ENCODE data around the gene FRMD7. TPM values are rescaled to one million over a fixed set of nuclear protein-coding genes. Genes with fewer than 3 reads are reported as not detected.

The FRMD7 gene
- total RNA-seq, 4 donors from 2014 or later: not detected

DNA sequence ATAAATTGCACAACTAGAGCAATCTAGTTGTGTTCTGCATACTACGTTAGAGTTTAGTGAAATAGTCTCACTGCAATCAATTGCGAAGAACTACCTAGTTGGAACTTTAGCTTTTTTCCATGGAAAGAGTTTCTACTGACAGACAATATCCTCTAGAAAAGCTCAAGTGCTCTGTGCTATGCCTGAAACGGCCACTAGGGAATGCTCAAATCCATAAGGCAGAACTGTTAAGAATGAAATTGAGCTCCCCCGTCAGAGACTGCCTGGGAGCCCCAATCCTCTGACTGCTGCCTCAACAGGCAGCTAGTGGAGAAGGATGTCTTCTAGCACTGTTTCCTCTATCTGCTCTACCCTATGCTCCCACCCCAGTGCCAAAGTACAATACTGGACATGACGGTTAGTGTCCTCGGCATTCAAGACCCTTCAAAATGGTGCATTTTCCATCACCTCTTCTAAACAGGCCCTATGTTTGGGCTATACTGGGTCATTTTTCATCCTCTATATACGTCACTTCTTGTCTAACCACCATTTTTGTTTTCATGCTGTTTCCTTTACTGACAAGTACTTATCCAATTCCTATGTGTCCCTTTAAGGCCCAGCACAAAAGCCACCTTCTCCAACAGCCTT, 35.3 kb downstream of the FRMD7 start:
- Histone ChIP-seq H3K9me3 (no peaks in the 10 kb centered on the region), H3K27ac (replicated peaks in 1 of 4) (no peak overlapping the region), H3K27me3 (peaks cover 0 to 6% (median 0%) of the 10 kb centered on the region in 4 donors), H3K4me1 (no peaks in the 10 kb centered on the region), H3K36me3 (no peaks in the 10 kb centered on the region), H3K4me3 (no peak overlapping the region)
- WGBS: 44% methylated on average over 7 of the region's 7 CpGs
- no peak for DNase-seq (ENCODE audit: extremely low spot score)
- intact Hi-C loops (cut with DNase I): loop anchor here (5.0 kb wide), 2 partner anchors 125 to 540 kb away; partner anchors contain the start of gene RAP2C
- TF ChIP-seq EP300 (IDR thresholded peaks at IDR 0.05): no peak
- TF ChIP-seq, protein P1, sequence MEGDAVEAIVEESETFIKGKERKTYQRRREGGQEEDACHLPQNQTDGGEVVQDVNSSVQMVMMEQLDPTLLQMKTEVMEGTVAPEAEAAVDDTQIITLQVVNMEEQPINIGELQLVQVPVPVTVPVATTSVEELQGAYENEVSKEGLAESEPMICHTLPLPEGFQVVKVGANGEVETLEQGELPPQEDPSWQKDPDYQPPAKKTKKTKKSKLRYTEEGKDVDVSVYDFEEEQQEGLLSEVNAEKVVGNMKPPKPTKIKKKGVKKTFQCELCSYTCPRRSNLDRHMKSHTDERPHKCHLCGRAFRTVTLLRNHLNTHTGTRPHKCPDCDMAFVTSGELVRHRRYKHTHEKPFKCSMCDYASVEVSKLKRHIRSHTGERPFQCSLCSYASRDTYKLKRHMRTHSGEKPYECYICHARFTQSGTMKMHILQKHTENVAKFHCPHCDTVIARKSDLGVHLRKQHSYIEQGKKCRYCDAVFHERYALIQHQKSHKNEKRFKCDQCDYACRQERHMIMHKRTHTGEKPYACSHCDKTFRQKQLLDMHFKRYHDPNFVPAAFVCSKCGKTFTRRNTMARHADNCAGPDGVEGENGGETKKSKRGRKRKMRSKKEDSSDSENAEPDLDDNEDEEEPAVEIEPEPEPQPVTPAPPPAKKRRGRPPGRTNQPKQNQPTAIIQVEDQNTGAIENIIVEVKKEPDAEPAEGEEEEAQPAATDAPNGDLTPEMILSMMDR (IDR thresholded peaks at IDR 0.05): peak; percentile 58 to 80 (median 58)

DNA sequence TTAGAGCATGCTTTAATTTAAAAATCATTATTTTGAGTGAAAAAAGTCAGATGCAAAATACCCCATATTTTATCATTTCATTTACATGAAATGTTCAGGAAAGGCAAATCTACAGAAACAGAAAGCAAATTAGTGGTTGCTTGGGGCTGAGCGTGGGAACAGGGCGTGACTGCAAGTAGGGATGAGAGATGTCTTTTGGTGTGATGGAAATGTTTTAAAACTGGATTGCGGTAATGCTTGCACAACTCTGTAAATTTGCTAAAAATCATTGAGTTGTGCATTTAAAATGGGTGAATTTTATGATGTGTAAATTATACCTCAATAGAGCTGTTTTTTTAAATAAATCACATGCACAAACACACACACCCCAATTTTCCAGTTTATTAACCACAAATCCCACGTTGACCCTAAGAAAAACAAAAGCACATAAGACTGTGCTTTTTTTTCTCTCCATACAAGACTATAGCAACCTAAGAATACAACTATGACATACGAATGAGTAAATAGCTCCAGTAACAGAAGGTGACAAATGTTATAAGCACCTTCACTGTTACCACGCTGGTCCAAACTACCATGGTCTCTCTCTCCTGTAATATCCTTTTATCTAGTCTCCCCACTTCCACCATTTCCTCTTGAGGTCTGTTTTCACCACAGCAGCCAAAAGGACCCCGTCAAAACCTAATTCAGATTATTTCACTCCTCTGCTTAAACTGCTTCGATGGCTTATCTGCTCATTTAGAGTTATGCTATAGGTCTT, 37.2 kb downstream of the FRMD7 start:
- TF ChIP-seq POLR2AphosphoS5 (IDR thresholded peaks at IDR 0.05): no peak
- TF ChIP-seq, protein P1 (IDR thresholded peaks at IDR 0.05): no peak
- no peak for TF ChIP-seq EP300 (IDR thresholded peaks at IDR 0.05)
- TF ChIP-seq POLR2A (IDR thresholded peaks at IDR 0.05; ENCODE audit: low read depth): no peak
- 63% methylated on average over 8 of the region's 8 CpGs for WGBS
- H3K36me3 ChIP-seq: no peaks in the 10 kb centered on the region
- no peaks in the 10 kb centered on the region for H3K27me3 ChIP-seq
- no peak overlapping the region for H3K27ac ChIP-seq (replicated peaks in 1 of 4)
- H3K4me1 ChIP-seq: no peaks in the 10 kb centered on the region
- intact Hi-C loops (cut with DNase I): loop anchor here (5.0 kb wide), 2 partner anchors 127 to 542 kb away; partner anchors contain the start of gene RAP2C
- no peak for DNase-seq (ENCODE audit: extremely low spot score)
- no peaks in the 10 kb centered on the region for H3K9me3 ChIP-seq
- no peak overlapping the region for H3K4me3 ChIP-seq

DNA sequence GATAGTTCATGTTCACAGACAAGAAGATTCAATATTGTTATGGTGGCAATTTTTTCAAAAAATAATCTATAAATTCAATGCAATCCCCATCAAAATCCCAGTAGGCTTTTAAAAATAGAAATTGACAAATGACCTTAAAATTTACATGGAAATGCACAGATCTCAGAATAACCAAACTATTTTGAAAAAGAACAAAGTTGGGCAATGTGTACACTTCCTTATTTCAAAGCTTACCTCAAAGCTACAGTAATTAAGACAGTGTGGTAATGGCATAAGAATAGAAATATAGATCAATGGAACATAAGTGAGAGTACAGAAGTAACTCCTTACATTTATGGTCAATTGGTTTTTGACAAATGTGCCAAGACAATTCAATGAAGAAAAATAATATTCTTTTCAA, 39.0 kb downstream of the FRMD7 start:
- intact Hi-C loops (cut with DNase I): no loop called here
- TF ChIP-seq, protein P1 (IDR thresholded peaks at IDR 0.05): no peak
- no peak for TF ChIP-seq POLR2A (IDR thresholded peaks at IDR 0.05; ENCODE audit: low read depth)
- no peak for TF ChIP-seq EP300 (IDR thresholded peaks at IDR 0.05)
- no peak for TF ChIP-seq POLR2AphosphoS5 (IDR thresholded peaks at IDR 0.05)
- Histone ChIP-seq H3K4me1 (no peaks in the 10 kb centered on the region), H3K27me3 (no peaks in the 10 kb centered on the region), H3K27ac (replicated peaks in 1 of 4) (no peak overlapping the region), H3K36me3 (no peaks in the 10 kb centered on the region), H3K9me3 (no peaks in the 10 kb centered on the region), H3K4me3 (no peak overlapping the region)
- DNase-seq (ENCODE audit: extremely low spot score): no peak

DNA sequence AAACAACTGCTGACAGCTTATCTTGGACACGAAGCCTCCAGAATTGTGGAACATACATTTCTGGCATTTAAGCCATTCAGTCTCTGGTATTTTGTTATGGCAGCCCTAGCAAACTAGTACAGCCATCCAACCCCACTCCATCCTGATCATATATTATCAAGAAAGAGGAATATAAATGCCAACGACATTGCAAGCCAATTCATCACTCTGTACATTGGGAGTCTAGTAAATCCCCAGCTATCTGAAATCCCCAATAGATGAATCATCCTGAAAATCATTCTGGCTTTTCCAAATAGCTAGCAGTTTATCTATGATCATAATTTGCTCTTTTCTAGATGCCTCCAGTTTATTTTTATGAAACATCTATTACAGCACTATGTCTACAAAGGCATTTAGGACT, 41.1 kb downstream of the FRMD7 start:
- Histone ChIP-seq H3K27ac (replicated peaks in 1 of 4) (no peak overlapping the region), H3K4me1 (no peaks in the 10 kb centered on the region), H3K9me3 (no peaks in the 10 kb centered on the region), H3K4me3 (no peak overlapping the region), H3K36me3 (no peaks in the 10 kb centered on the region), H3K27me3 (peaks cover 0 to 3% (median 0%) of the 10 kb centered on the region in 4 donors)
- TF ChIP-seq POLR2AphosphoS5 (IDR thresholded peaks at IDR 0.05): no peak
- no peak for TF ChIP-seq POLR2A (IDR thresholded peaks at IDR 0.05; ENCODE audit: low read depth)
- TF ChIP-seq, protein P1 (IDR thresholded peaks at IDR 0.05): no peak
- no peak for TF ChIP-seq EP300 (IDR thresholded peaks at IDR 0.05)
- intact Hi-C loops (cut with DNase I): no loop called here
- 56% methylated on average over 2 of the region's 2 CpGs for WGBS
- no peak for DNase-seq (ENCODE audit: extremely low spot score)
